CD14-positive monocyte (primary cell): ENCODE measurements around the gene CDH23. TPM values are rescaled to one million over a fixed set of nuclear protein-coding genes. Genes with fewer than 3 reads are reported as not detected.

Experiments used
- DNase-seq, 3 donors: peaks; one replicate each; pipeline ENCODE4 v3.0.0-alpha.2; 2011 to 2022
- H2AFZ ChIP-seq: 2 replicates; pipeline ENCODE4 v1.6.0; 2012; ENCODE audit warnings: mild to moderate bottlenecking, low read depth, low read length, inconsistent platforms; ENCODE audit not compliant: insufficient read depth, poor library complexity, severe bottlenecking
- H3K27ac ChIP-seq, 2 donors: 1 replicate in 1 of 2; 2 replicates in 1 of 2; pipeline ENCODE4 v1.5.1; 2012 to 2013; ENCODE audit warnings: low read length in 2 of 2, control low read depth in 1 of 2, inconsistent platforms in 1 of 2, low read depth in 1 of 2, mild to moderate bottlenecking in 1 of 2
- H3K27me3 ChIP-seq, 2 donors: one replicate each; pipeline versions ENCODE4 v1.6.0 to v1.6.1; 2011 to 2013; ENCODE audit warnings: low read length in 2 of 2; ENCODE audit not compliant: control insufficient read depth in 2 of 2, insufficient read depth in 2 of 2
- H3K36me3 ChIP-seq, 2 donors: replicated peaks in 1 of 2; 1 replicate in 1 of 2; 2 replicates in 1 of 2; pipeline versions ENCODE4 v1.5.1 to v1.6.1; 2012 to 2013; ENCODE audit warnings: low read length in 2 of 2, control low read depth in 1 of 2, inconsistent platforms in 1 of 2, mild to moderate bottlenecking in 1 of 2; ENCODE audit not compliant: insufficient read depth in 2 of 2, control insufficient read depth in 1 of 2
- H3K4me1 ChIP-seq, 2 donors: 1 replicate in 1 of 2; 2 replicates in 1 of 2; pipeline versions ENCODE4 v1.5.1 to v1.6.1; 2012 to 2013; ENCODE audit warnings: low read length in 2 of 2, control low read depth in 1 of 2, inconsistent platforms in 1 of 2, mild to moderate bottlenecking in 1 of 2, moderate library complexity in 1 of 2; ENCODE audit not compliant: insufficient read depth in 2 of 2, control insufficient read depth in 1 of 2
- H3K4me2 ChIP-seq: replicated peaks from 2 replicates; pipeline ENCODE3; 2012; ENCODE audit warnings: low read length, moderate library complexity, mild to moderate bottlenecking; ENCODE audit not compliant: poor library complexity, severe bottlenecking; ENCODE audit errors: extremely low read depth
- H3K4me3 ChIP-seq, 3 experiments: fragments of 200-600 bp in 1 of 3; sonication (generic) in 1 of 3; replicated peaks in 1 of 3; 1 replicate in 2 of 3; 2 replicates in 1 of 3; pipeline ENCODE4 v1.5.1; 2011 to 2013; ENCODE audit warnings: low read length in 3 of 3, mild to moderate bottlenecking in 3 of 3, control low read depth in 2 of 3, low read depth in 2 of 3, inconsistent platforms in 1 of 3, moderate library complexity in 1 of 3
- H3K79me2 ChIP-seq: 2 replicates; pipeline ENCODE4 v1.6.0; 2012; ENCODE audit warnings: mild to moderate bottlenecking, control low read depth, inconsistent platforms, low read length, moderate library complexity; ENCODE audit not compliant: insufficient read depth
- H3K9ac ChIP-seq: 2 replicates; pipeline ENCODE4 v1.6.0; 2017; ENCODE audit warnings: low read length, mild to moderate bottlenecking; ENCODE audit not compliant: insufficient read depth, poor library complexity, severe bottlenecking
- H3K9me3 ChIP-seq, 2 donors: replicated peaks in 1 of 2; 1 replicate in 1 of 2; 2 replicates in 1 of 2; pipeline versions ENCODE4 v1.5.1 to v1.6.1; 2012 to 2013; ENCODE audit warnings: low read length in 2 of 2, control low read depth in 1 of 2; ENCODE audit not compliant: control insufficient read depth in 1 of 2, insufficient read depth in 1 of 2
- H4K20me1 ChIP-seq: 2 replicates; pipeline ENCODE4 v1.6.0; 2012; ENCODE audit warnings: mild to moderate bottlenecking, low read length, control low read depth, moderate library complexity; ENCODE audit not compliant: insufficient read depth
- H3K27ac Mint-ChIP-seq, 7 donors: one replicate each; pipeline ENCODE4 v1.8.0; 2020; ENCODE audit warnings: mild to moderate bottlenecking in 7 of 7, mixed read lengths in 7 of 7, moderate library complexity in 6 of 7, inconsistent platforms in 2 of 7
- H3K27me3 Mint-ChIP-seq, 3 donors: one replicate each; pipeline ENCODE4 v1.8.0; 2021 to 2022; ENCODE audit warnings: low read depth in 3 of 3, mild to moderate bottlenecking in 3 of 3, mixed read lengths in 3 of 3, moderate library complexity in 3 of 3, inconsistent platforms in 1 of 3
- H3K36me3 Mint-ChIP-seq, 2 donors: one replicate each; pipeline ENCODE4 v1.8.0; 2020; ENCODE audit warnings: mixed read lengths in 2 of 2, inconsistent platforms in 1 of 2, mild to moderate bottlenecking in 1 of 2
- H3K4me1 Mint-ChIP-seq: one replicate; pipeline ENCODE4 v1.8.0; 2020; ENCODE audit warnings: mild to moderate bottlenecking, mixed read lengths
- H3K4me3 Mint-ChIP-seq, 2 donors: one replicate each; pipeline ENCODE4 v1.8.0; 2020; ENCODE audit warnings: mild to moderate bottlenecking in 2 of 2, mixed read lengths in 2 of 2, moderate library complexity in 1 of 2
- H3K9me3 Mint-ChIP-seq, 7 donors: one replicate each; pipeline ENCODE4 v1.8.0; 2020 to 2022; ENCODE audit warnings: mixed read lengths in 7 of 7, mild to moderate bottlenecking in 6 of 7, moderate library complexity in 6 of 7, inconsistent platforms in 2 of 7
- WGBS: methylation state at CpG from one replicate; pipeline ENCODE4 v1.1.5; 2013; ENCODE audit warnings: missing lambda C conversion rate; ENCODE audit not compliant: insufficient coverage; 5-methylcytosine and 5-hydroxymethylcytosine counted together
- intact Hi-C, 2 donors: fragments of 100-400 bp; cut with micrococcal nuclease; formaldehyde crosslinking; loops; one replicate each; pipeline versions ENCODE4 v1.15.0 to v1.15.1; 2023
- polyA plus RNA-seq, 3 donors: library from polyadenylated mRNA; depleted of rRNA in 1 of 3; unstranded in 2 of 3; stranded (reverse) in 1 of 3; fragments of 300-500 nt in 2 of 3; fragments of >200 nt in 1 of 3; fragmentation: Illumina TruSeq in 2 of 3; gene quantifications; 1 replicate in 2 of 3; 2 replicates in 1 of 3; pipeline ENCODE4 v1.2.3, GENCODE V29; 2012 to 2021
- TF ChIP-seq, protein P1 (sequence below): fragments of 200-600 bp; IDR thresholded peaks from one replicate; pipeline ENCODE4 v1.8.0; 2022; ENCODE audit warnings: antibody characterized with exemption, mild to moderate bottlenecking

CDH23 gene
- polyA plus RNA-seq, 3 donors, result 8.2 to 36.2 (median 10.5) TPM

DNA sequence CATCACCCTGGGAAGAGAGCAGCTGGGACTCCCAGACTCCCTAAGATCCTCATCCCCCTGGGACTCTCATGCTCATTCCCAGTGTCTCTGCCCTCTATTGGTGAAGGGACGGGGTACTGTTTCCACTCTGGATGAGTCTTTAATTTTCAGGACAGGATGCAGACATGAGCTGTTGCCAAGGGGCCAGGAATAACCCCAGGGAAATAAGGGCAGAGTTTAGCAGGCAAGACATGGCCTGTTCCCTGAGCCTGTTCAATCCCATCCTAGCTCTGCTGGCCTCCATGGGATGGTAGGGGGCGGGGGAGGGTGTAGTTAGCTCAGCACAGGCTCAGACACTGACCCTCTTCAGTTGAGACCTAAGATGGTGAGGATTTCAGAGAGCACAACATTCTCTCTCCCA, 308.9 kb downstream of the CDH23 start:
- H3K27me3 Mint-ChIP-seq, result peaks cover 0 to 1% (median 0%) of the 10 kb centered on the region in 3 donors
- TF ChIP-seq, protein P1, sequence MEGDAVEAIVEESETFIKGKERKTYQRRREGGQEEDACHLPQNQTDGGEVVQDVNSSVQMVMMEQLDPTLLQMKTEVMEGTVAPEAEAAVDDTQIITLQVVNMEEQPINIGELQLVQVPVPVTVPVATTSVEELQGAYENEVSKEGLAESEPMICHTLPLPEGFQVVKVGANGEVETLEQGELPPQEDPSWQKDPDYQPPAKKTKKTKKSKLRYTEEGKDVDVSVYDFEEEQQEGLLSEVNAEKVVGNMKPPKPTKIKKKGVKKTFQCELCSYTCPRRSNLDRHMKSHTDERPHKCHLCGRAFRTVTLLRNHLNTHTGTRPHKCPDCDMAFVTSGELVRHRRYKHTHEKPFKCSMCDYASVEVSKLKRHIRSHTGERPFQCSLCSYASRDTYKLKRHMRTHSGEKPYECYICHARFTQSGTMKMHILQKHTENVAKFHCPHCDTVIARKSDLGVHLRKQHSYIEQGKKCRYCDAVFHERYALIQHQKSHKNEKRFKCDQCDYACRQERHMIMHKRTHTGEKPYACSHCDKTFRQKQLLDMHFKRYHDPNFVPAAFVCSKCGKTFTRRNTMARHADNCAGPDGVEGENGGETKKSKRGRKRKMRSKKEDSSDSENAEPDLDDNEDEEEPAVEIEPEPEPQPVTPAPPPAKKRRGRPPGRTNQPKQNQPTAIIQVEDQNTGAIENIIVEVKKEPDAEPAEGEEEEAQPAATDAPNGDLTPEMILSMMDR, result no peak
- H3K9ac ChIP-seq, result no peak overlapping the region
- no peaks in the 10 kb centered on the region for H3K79me2 ChIP-seq
- intact Hi-C loops, result loop anchor here in 1 of 2 donors (5.0 kb wide), 1 partner anchor 313 kb away; no protein-coding TSS in a partner anchor
- peaks cover 50 to 58% of the 10 kb centered on the region in 2 donors for H3K4me1 ChIP-seq
- H3K9me3 ChIP-seq, result no peaks in the 10 kb centered on the region
- H4K20me1 ChIP-seq, result no peaks in the 10 kb centered on the region
- H3K36me3 Mint-ChIP-seq, result peaks cover 20 to 24% of the 10 kb centered on the region in 2 donors
- peaks cover 0 to 2% (median 0%) of the 10 kb centered on the region in 7 donors for H3K9me3 Mint-ChIP-seq
- no peak for DNase-seq
- no peak overlapping the region for H3K4me3 Mint-ChIP-seq
- H3K36me3 ChIP-seq, result no peaks in the 10 kb centered on the region
- no CpG with 5 or more reads among the region's 2 CpGs for whole genome bisulfite sequencing
- no peak overlapping the region for H3K4me3 ChIP-seq
- H3K27ac ChIP-seq, result no peak overlapping the region
- H2AFZ ChIP-seq, result no peak overlapping the region
- H3K27ac Mint-ChIP-seq, result no peak overlapping the region
- no peak overlapping the region for H3K4me2 ChIP-seq
- no peaks in the 10 kb centered on the region for H3K27me3 ChIP-seq
- H3K4me1 Mint-ChIP-seq, result peaks cover 60% of the 10 kb centered on the region

DNA sequence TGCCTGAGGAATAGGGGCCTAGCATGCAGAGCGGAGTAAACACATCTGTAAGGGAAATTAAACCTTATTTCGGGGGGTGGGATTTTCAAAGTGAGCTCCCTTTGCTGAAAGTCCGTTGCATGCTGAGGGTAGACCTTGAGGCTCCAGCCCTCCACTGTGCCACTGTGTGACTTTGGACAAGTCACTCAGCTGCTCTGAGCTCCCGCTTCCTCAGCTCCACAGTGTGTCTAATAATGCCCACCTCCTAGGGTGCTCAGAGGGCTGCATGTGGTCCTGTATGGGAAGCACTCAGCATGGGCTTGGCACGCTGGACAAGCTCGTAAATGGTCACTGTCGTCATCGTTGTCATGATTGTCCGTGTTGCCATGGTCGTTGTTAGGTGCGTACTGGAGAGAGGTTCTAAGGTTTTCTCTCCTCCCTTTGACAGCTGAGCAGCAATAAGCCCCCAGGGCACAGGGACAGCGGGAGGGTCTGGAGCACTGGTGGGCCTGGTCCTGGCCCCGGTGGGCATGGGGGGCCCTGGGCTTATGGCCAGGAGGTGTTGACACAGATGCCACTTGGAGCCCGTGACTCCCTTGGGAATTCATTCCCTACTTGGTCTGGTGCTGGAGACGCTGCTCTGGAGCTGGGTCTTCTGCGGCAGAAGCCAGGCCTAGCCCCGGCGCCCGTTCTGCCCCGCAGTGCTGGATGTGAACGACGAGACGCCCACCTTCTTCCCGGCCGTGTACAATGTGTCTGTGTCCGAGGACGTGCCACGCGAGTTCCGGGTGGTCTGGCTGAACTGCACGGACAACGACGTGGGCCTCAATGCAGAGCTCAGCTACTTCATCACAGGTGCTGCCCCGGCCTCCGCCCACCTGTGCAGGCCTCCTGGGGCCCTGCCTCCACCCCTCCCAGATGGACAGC, 309.7 kb downstream of the CDH23 start:
- H3K27ac ChIP-seq, result no peak overlapping the region
- no peak overlapping the region for H2AFZ ChIP-seq
- H3K4me3 Mint-ChIP-seq, result no peak overlapping the region
- 98% methylated on average over 28 of the region's 35 CpGs for WGBS
- H3K4me1 ChIP-seq, result peaks cover 50 to 58% of the 10 kb centered on the region in 2 donors
- no peak overlapping the region for H3K4me2 ChIP-seq
- intact Hi-C loops, result loop anchor here in 1 of 2 donors (5.0 kb wide), 1 partner anchor 314 kb away; no protein-coding TSS in a partner anchor
- no peaks in the 10 kb centered on the region for H3K9me3 ChIP-seq
- peaks cover 20 to 24% of the 10 kb centered on the region in 2 donors for H3K36me3 Mint-ChIP-seq
- no peaks in the 10 kb centered on the region for H3K36me3 ChIP-seq
- no peaks in the 10 kb centered on the region for H3K79me2 ChIP-seq
- H3K9me3 Mint-ChIP-seq, result peaks cover 0 to 2% (median 0%) of the 10 kb centered on the region in 7 donors
- H4K20me1 ChIP-seq, result no peaks in the 10 kb centered on the region
- H3K9ac ChIP-seq, result no peak overlapping the region
- H3K27ac Mint-ChIP-seq, result no peak overlapping the region
- TF ChIP-seq, protein P1, result no peak
- no peak for DNase-seq
- H3K27me3 Mint-ChIP-seq, result peaks cover 0 to 1% (median 0%) of the 10 kb centered on the region in 3 donors
- no peak overlapping the region for H3K4me3 ChIP-seq
- H3K4me1 Mint-ChIP-seq, result peaks cover 60% of the 10 kb centered on the region
- H3K27me3 ChIP-seq, result no peaks in the 10 kb centered on the region
